Astrocyte (in vitro differentiated cells and primary cell): ENCODE data around the gene PALM3.

ENCODE experiments used
- EZH2 ChIP-seq: IDR thresholded peaks from 2 replicates; pipeline ENCODE4 v1.6.1; 2012; ENCODE audit warnings: mild to moderate bottlenecking, low read length, inconsistent platforms; ENCODE audit not compliant: insufficient read depth
- TF ChIP-seq, protein P1 (sequence below): IDR thresholded peaks from 2 replicates; pipeline ENCODE4 v1.5.1; 2011; ENCODE audit warnings: low read depth, mild to moderate bottlenecking, inconsistent platforms, low read length, moderate library complexity; ENCODE audit not compliant: insufficient read depth

DNA sequence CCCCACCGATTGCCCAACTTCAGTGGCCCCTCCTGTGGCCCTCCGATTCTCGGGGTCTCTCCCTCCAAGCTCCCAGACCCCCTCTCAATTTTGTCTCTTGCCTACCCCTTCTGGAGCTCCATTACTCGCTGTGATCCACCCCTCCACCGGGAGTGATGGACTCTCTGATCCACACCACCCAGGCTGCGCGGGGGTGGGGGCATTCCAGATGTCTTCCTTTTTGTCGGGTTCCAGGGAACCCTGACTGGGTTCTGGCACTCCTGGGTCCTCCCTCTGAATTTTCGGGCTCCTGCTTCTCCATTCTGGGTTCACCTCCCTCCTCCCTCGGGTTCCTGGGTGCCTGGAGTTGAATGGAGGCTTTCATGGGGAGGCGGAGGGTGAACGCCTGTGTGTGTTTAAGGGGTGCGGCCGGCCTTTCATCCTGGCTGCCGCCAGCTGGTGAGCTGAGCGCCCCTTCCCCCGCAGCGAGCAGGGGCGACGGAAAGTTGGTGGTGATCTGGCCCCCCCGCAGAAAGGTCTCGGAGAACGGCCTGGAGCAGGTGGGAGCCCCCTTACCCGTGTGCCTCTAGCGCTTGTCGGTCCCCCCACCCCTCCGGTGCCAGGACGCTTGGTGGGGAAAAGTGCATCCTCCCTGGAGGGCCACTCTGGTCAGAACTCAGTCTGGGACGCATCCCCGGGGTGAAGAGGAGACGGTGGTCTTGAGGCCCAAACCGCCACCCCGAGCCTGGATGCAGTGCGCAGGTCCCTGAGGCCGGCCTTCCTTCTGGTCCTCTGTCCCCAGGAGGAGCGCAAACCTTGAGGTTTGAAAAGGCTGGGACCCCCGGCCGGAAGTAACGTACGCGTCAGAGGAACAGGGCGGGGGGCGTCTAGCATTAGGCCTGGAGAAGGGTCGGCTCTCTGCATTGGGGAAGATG lies 12.3 kb upstream of the PALM3 start:
- TF ChIP-seq, protein P1, sequence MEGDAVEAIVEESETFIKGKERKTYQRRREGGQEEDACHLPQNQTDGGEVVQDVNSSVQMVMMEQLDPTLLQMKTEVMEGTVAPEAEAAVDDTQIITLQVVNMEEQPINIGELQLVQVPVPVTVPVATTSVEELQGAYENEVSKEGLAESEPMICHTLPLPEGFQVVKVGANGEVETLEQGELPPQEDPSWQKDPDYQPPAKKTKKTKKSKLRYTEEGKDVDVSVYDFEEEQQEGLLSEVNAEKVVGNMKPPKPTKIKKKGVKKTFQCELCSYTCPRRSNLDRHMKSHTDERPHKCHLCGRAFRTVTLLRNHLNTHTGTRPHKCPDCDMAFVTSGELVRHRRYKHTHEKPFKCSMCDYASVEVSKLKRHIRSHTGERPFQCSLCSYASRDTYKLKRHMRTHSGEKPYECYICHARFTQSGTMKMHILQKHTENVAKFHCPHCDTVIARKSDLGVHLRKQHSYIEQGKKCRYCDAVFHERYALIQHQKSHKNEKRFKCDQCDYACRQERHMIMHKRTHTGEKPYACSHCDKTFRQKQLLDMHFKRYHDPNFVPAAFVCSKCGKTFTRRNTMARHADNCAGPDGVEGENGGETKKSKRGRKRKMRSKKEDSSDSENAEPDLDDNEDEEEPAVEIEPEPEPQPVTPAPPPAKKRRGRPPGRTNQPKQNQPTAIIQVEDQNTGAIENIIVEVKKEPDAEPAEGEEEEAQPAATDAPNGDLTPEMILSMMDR: no peak
- no peak for TF ChIP-seq EZH2
